HG02885 (cell line): ENCODE data around the gene C16orf87.
"Not testable (repeated sequence)": the region's sequence is repeated elsewhere in the genome, so short reads cannot be mapped to it uniquely, and the experiment has no call there.

Experiments
- ATAC-seq: cut with Tn5 transposase; IDR thresholded peaks from one replicate; pipeline ENCODE4 v1.9.1; 2021; ENCODE audit warnings: mild to moderate bottlenecking; ENCODE audit not compliant: unreplicated experiment, poor library complexity

The C16orf87 gene

GRCh38 chr16:46830902-46831647 lies at the start of gene C16orf87:
Gene C16orf87, minus strand, starts transcription at chr16:46831180. Its CDS starts 31 bp downstream, at chr16:46831149.
- peak; percentile 95 for ATAC-seq

- no peak for ATAC-seq
These were observed 44.3 kb upstream of the C16orf87 start for GRCh38 chr16:46875243-46875642.

DNA sequence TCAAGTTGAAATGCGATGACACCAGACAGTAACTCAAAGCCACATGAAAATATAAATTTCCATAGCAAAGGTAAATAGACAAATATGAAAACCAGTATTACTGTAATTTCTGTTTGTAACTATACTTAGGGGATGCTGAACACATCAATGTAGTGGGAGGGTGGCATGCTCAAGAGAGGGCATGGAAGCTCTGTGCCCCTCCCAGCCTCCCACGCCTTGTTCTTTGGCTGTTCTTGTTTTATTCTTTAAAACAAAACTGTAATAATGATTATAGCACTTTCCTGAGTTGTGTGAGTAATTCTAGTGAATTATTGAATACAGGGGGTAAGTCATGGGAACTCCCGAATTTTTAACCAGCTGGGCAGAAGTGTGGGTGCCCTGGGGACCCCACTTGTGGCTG lies 42.2 kb upstream of the C16orf87 start:
- ATAC-seq, result no peak

GRCh38 chr16:46871597-46871996 lies 40.6 kb upstream of the C16orf87 start:
- ATAC-seq, result no peak

DNA sequence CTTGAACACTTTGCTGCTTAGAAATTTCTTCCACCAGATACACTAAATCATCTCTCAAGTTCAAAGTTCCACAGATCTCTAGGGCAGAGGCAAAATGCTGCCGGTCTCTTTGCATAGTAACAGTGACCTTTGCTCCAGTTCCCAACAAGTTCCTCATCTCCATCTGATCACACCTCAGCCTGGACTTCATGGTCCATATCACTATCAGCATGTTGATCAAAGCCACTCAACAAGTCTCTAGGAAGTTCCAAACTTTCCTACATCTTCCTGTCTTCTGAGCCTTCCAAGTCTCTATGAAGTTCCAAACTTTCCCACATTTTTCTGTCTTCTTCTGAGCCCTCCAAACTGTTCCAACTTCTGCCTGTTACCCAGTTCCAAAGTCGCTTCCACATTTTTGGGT lies 37.9 kb upstream of the C16orf87 start:
- ATAC-seq, result not testable (repeated sequence)

DNA sequence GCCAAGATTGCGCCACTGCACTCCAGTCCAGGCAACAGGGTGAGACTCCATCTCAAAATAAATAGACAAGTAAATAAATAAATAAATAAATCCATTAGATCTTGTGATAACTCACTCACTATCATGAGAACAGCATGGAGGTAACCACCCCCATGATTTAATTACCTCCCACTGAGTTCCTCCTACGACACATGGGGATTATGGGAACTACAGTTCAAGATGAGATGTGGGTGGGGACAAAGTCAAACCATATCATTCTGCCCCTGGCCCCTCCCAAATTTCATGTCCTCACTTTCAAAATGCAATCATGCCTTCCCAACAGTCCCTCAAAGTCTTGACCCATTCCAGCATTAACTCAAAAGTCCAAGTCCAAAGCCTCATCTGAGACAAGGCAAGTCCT lies 36.5 kb upstream of the C16orf87 start:
- ATAC-seq, result not testable (repeated sequence)

GRCh38 chr16:46866286-46866685 lies 35.3 kb upstream of the C16orf87 start:
- no peak for ATAC-seq

- ATAC-seq, result no peak
These were observed 31.8 kb upstream of the C16orf87 start for GRCh38 chr16:46862555-46863447.

- no peak for ATAC-seq
These were observed 28.8 kb upstream of the C16orf87 start for GRCh38 chr16:46859719-46860152.

GRCh38 chr16:46858151-46858550 lies 27.2 kb upstream of the C16orf87 start:
- ATAC-seq, result no peak

DNA sequence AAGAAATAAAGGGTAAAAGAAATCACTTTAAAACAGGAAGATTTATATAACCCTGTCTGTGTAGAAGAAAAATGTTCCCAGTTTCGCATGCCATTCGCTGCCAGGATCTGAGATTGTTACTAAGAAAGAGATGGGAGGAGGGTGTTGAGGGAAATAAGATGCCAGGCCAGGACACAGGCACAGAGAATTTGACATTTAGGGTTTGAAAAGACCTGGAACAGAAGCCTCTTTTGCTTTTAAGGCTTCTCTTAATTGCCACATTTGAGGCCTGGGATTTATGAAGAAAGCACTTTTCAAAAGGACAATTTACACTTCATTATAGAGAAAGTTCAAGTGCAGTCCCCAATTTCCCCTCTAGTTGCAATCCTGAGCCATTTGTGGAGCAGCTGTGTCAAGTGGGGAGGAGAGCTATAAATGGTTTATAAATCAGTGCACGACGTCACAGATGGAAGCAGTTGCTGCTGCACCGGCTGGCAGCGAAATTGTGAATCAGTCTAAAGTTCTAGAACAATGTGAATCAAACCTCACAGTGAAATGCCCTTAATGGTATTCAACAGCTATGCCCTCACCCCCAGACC lies 26.5 kb upstream of the C16orf87 start:
- ATAC-seq, result no peak

GRCh38 chr16:46855389-46855788 lies 24.4 kb upstream of the C16orf87 start:
- ATAC-seq, result no peak

- no peak for ATAC-seq
These were observed 23.9 kb upstream of the C16orf87 start for GRCh38 chr16:46854846-46855245.

DNA sequence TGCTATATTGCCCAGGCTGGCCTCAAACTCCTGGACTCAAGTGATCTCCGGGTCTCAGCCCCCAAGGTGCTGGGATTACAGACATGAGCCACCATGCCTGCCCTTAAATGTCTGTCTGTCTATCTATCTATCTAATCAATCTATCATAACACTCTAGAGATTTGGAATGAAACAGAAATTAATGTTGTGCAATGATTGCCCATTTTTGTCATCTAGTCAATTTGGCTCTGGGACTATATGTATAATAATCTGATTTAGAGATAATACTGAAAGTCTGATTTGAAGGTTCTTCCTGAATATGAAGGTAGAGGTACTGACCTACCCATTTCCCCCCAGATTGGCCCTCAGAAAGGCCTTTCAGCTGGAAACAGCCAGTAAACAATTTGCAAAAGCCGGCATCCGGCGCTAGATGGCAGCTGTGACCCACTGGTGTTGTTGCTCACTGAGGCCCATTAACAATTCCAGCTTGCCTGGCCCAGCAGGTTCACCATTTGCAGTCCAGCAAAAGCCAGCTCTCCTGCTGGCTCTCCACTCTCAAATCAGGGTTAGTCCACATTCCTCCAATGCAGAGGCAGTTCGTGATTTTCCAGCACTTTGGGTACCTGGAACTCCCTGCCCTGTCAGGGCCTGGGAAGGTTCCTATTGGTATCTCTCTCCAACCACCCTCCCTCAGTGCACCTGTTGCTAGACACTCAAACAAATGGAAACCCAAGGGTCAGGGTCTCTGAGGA lies 22.9 kb upstream of the C16orf87 start:
- peak; percentile 54 for ATAC-seq

DNA sequence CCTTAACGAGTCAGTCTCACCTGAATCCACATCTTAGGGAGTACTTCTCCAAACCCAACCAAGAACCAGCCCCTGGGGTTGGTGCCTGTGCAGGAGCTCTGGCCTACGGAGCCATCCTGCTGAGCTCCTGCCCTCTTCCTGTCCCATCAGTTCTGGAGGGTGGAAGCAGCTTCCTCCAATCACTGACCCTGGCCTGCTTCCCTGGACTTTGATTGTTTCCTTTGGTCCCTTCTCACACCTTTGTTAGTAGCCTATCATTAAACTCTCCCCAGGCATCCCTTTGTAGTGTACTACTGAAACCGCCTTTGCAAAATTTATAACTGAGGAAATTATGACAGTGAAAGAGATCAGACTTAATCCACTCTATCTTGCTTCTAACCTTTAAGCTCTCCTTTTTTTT lies 21.1 kb upstream of the C16orf87 start:
- ATAC-seq, result no peak

DNA sequence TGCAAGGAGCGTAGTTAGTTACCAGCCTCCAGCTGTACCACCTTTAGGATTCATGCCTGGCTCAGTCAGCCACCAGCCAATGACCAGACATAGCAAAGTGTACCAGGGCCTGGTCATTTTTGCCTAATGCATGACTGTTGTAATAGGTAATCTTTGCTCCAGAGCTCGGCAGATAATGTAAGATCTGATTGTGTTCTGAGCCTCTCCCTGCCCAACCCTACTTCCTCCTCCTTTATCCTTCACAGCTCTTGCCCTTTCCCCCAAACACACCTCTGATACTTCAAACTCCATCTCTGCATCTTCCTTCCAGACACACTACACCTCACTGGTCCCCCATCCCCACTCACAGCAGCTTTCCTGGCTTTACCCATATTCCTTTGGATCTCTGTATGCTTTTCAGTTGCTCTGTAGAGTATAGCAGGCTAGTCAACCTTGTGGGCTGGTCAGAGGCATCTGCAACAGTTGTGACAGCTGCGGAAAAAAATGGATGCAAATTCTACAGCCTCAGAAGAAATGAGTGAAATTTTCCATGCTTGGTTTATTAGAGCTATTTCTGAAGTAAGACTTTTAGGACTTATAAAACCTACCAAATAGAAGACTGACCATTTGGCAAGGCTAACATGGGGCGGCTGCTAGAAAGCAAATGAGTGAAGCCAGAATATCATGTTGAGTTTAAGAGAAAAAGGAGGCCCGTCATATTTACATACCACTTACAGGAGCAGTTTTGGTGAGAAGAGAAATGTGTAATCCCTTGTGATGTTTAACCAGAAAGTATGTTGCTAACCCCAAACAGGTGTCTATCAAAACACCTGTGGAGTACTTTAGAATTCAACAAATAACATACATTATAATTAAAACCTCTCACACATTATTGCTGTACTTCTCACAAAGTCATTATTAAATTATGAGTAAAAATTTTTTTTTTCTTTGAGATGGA lies 19.9 kb upstream of the C16orf87 start:
- peak; percentile 72 for ATAC-seq

DNA sequence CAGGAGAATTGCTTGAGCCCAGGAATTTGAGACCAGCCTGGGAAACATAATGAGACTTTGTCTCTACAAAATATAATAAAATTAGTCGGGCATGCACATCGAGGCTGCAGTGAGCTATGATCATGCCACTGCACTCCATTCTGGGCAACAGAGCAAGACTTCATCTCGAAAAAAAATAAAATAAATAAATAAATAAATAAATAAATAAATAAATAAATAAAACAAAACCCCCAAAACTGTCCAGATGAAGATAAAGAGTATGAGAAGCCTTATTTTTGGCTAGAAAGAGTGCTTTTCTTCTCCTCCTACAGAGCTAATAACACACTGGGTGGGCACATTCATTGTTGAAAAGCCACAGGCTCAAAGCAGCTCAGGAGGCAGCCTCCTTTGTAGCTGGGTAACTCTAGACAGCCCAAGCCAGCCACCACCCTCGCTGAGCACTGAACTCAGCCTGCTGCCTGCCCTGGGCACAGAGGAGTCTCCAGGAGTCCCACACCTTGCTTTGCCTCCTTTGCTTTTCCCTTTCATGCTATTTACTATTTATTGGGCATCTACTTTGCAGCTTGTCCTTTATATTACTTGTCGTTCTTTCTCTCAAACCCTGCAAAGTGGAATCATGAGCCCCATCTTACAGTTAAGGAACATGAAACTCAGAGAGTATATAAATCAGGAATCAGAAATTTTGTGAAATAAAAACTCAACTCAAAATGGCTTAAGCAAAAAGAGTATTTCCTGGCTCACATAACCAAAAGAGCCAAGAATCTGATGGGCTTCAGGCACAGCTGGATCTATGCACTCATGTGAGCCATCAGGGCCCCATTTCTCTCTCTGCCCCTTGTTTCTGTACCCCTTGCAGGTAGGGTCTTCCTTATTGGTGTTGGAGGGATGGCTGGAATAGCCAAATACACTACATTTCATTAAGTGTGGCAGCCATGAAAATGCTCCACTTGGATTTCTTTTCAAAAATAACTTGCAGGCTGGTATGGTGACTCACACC lies 18.1 kb upstream of the C16orf87 start:
- no peak for ATAC-seq

DNA sequence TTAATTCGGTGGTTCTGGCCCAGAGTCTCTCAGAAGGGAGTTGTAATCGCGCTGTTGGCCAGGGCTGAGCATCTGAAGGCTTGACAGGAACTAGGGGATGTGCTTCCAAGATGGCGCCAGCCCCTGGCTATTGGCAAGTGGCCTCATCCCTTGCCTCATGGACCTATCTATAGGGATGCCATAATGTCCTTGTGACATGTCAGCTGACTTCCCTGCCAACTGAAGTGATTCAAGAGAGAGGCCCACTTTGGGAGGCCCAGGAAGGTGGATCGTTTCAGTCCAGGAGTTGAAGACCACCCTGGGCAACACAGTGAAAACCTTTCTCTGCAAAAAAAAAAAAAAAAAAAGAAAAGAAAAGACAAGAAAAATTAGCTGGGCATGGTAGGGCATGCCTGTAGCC lies 15.0 kb upstream of the C16orf87 start:
- no peak for ATAC-seq
